ENCODE data around the gene C11orf21. TPM values are rescaled to one million over a fixed set of nuclear protein-coding genes. Genes with fewer than 3 reads are reported as not detected.

C11orf21 gene
- total and polyA plus RNA-seq, 2 experiments from 2014 or later: 0.17 to 0.68 TPM

DNA sequence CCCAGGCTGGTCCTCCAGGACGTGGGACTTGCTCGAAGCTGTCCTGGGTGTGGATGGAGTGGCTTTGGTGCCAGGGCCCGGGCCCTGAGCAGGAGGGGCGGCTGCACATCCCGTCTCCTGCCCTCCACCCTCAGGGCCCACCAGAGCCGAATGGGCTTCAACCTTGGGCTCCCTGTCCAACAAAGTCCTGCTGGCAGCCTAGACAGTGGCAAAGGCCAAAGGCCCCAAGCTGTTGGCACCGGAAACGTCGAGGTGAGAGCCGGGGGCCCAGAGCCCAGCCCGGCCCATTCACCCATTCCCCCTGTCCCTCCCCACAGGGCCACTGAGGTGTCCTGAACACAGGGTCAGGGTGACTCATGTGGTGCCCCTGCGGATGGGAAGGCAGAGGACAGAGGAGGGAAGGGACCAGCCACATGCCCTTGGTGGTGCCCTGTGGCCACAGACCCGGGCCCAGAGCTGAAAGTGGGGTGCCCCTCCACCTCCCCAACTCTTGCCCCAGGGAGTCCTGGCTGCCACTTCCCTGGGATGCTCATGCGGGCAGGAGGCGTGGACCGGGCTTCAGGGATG lies 9.2 kb upstream of the C11orf21 start:
- no peak overlapping the region for H3K27ac ChIP-seq
- H3K4me1 ChIP-seq (ENCODE audit: insufficient read depth): peaks cover 19% of the 10 kb centered on the region

GRCh38 chr11:2310073-2310785 lies 8.5 kb upstream of the C11orf21 start:
- no peaks in the 10 kb centered on the region for H3K36me3 ChIP-seq (replicated peaks; ENCODE audit: insufficient read depth, low read depth)

More for the DNA sequence above, 9.2 kb upstream of the C11orf21 start:
- no peaks in the 10 kb centered on the region for H3K27me3 ChIP-seq
- H2AFZ ChIP-seq: no peak overlapping the region
- no peaks in the 10 kb centered on the region for H3K9me2 ChIP-seq (replicated peaks; ENCODE audit: insufficient read depth)
- no peak overlapping the region for H3K4me3 ChIP-seq
- WGBS (ENCODE audit: low lambda C conversion rate, missing lambda C conversion rate): 89% methylated on average over 15 of the region's 16 CpGs
- no peak for DNase-seq (ENCODE audit: low spot score)
- no peaks in the 10 kb centered on the region for H3K9me3 ChIP-seq (ENCODE audit: low read depth)
- no peaks in the 10 kb centered on the region for H4K20me1 ChIP-seq (ENCODE audit: insufficient read depth, poor library complexity, severe bottlenecking)
- no peaks in the 10 kb centered on the region for H3K36me3 ChIP-seq (replicated peaks; ENCODE audit: insufficient read depth, low read depth)
- TF ChIP-seq EZH2 (IDR thresholded peaks at IDR 0.05; ENCODE audit: borderline replicate concordance) (no peak), EZH2phosphoT487 (IDR thresholded peaks at IDR 0.05; ENCODE audit: low read depth, severe bottlenecking, unreplicated experiment) (no peak), CTCF (IDR thresholded peaks at IDR 0.05; ENCODE audit: poor library complexity) (no peak)
- no peaks in the 10 kb centered on the region for H3K79me2 ChIP-seq
- no peak overlapping the region for H3K4me2 ChIP-seq

DNA sequence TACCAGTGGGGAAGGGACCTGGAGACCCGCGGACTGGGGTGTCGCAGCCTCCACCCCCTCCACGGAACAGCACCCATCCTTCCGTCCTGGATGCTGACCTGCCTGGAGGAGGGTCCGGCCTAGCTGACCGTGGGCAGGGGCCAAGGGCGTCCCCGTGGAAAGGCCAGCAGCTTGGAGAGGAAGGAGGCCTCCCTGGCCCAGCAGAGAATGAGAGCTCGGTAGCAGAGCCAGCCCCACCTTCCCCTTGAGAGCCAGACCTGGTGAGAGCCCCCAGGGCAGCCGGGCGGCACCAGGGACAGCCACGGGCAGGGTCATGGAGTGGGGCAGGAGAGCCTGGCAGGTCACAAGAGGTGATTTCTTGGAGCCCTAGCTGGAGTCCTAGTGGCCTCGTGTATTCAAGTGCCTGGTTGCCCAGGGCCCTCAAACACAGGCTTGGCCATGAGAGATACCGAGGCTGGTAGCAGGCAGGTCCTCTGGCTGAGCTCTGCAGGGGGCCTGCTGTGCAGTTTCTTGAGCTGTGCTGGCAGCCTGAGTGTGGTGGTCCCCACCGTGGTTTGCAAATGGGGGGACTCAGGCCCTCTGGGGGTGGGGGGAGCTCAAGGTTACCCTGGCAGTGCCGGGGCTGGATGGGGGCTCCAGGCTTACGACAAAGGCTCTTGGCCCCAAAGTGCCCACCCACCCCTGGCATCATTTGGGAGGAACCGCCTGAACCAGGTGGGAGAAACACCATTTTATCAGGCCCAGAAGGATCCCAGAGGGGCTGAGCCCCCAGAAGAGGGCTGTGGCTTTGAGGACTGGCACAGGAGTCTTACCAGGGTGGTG lies 7.7 kb upstream of the C11orf21 start:
- Histone ChIP-seq H3K9me3 (ENCODE audit: low read depth) (no peaks in the 10 kb centered on the region), H3K27ac (no peak overlapping the region), H2AFZ (no peak overlapping the region), H4K20me1 (ENCODE audit: insufficient read depth, poor library complexity, severe bottlenecking) (no peaks in the 10 kb centered on the region), H3K4me3 (no peak overlapping the region), H3K27me3 (no peaks in the 10 kb centered on the region), H3K4me2 (no peak overlapping the region), H3K79me2 (no peaks in the 10 kb centered on the region), H3K36me3 (replicated peaks; ENCODE audit: insufficient read depth, low read depth) (no peaks in the 10 kb centered on the region), H3K4me1 (ENCODE audit: insufficient read depth) (peaks cover 24% of the 10 kb centered on the region), H3K9me2 (replicated peaks; ENCODE audit: insufficient read depth) (no peaks in the 10 kb centered on the region)
- 79% methylated on average over 17 of the region's 19 CpGs for WGBS (ENCODE audit: low lambda C conversion rate, missing lambda C conversion rate)
- DNase-seq (ENCODE audit: low spot score): no peak
- no peak for TF ChIP-seq CTCF (IDR thresholded peaks at IDR 0.05; ENCODE audit: poor library complexity)
- TF ChIP-seq EZH2 (IDR thresholded peaks at IDR 0.05; ENCODE audit: borderline replicate concordance): no peak
- no peak for TF ChIP-seq EZH2phosphoT487 (IDR thresholded peaks at IDR 0.05; ENCODE audit: low read depth, severe bottlenecking, unreplicated experiment)

More at GRCh38 chr11:2310073-2310785, 8.5 kb upstream of the C11orf21 start:
- H3K79me2 ChIP-seq: no peaks in the 10 kb centered on the region
- no peak overlapping the region for H3K27ac ChIP-seq
- H3K4me1 ChIP-seq (ENCODE audit: insufficient read depth): peaks cover 21% of the 10 kb centered on the region
- H2AFZ ChIP-seq: no peak overlapping the region
- no peak for DNase-seq (ENCODE audit: low spot score)
- WGBS (ENCODE audit: low lambda C conversion rate, missing lambda C conversion rate): 91% methylated on average over 15 of the region's 16 CpGs
- H3K4me2 ChIP-seq: no peak overlapping the region
- no peaks in the 10 kb centered on the region for H3K9me3 ChIP-seq (ENCODE audit: low read depth)
- H3K27me3 ChIP-seq: no peaks in the 10 kb centered on the region
- H4K20me1 ChIP-seq (ENCODE audit: insufficient read depth, poor library complexity, severe bottlenecking): no peaks in the 10 kb centered on the region
- no peak overlapping the region for H3K4me3 ChIP-seq
- H3K9me2 ChIP-seq (replicated peaks; ENCODE audit: insufficient read depth): no peaks in the 10 kb centered on the region
- no peak for TF ChIP-seq CTCF (IDR thresholded peaks at IDR 0.05; ENCODE audit: poor library complexity)
- TF ChIP-seq EZH2 (IDR thresholded peaks at IDR 0.05; ENCODE audit: borderline replicate concordance): no peak
- TF ChIP-seq EZH2phosphoT487 (IDR thresholded peaks at IDR 0.05; ENCODE audit: low read depth, severe bottlenecking, unreplicated experiment): no peak

Data from hepatocyte (in vitro differentiated cells).